Esophagus squamous epithelium (tissue), 5 donors: ENCODE results near the gene WDR33. TPM values are rescaled to one million over a fixed set of nuclear protein-coding genes. Genes with fewer than 3 reads are reported as not detected.
A peak's percentile ranks its signal among the peaks of the same experiment; 100 is the strongest.

Experiments
- DNase-seq: peaks from one replicate; lab custom pipeline; 2025; lab: John Stamatoyannopoulos, UW
- H3K27ac ChIP-seq, 4 donors: fragments of 200-600 bp; sonication (generic); one replicate each; pipeline ENCODE4 v1.5.1; 2016 to 2019; ENCODE audit warnings: mild to moderate bottlenecking in 1 of 4
- H3K27me3 ChIP-seq, 4 donors: fragments of 200-600 bp; sonication (generic); 1 replicate in 3 of 4; 2 replicates in 1 of 4; pipeline versions ENCODE4 v1.5.1 to v1.6.0; 2017 to 2021; ENCODE audit warnings: antibody characterized with exemption in 1 of 4
- H3K36me3 ChIP-seq, 3 donors: fragments of 200-600 bp; sonication (generic); one replicate each; pipeline ENCODE4 v1.5.1; 2016 to 2019
- H3K4me1 ChIP-seq, 3 donors: fragments of 200-600 bp; sonication (generic); one replicate each; pipeline ENCODE4 v1.5.1; 2017 to 2019
- H3K4me3 ChIP-seq, 4 donors: fragments of 200-600 bp; sonication (generic); 1 replicate in 3 of 4; 2 replicates in 1 of 4; pipeline ENCODE4 v1.5.1; 2016 to 2019; ENCODE audit warnings: mild to moderate bottlenecking in 2 of 4, moderate library complexity in 1 of 4
- H3K9me3 ChIP-seq, 3 donors: fragments of 200-600 bp; sonication (generic); one replicate each; pipeline ENCODE4 v1.5.1; 2016 to 2019
- POLR2A ChIP-seq, 4 donors: fragments of 450-650 bp; IDR thresholded peaks; one replicate each; pipeline ENCODE4 v1.6.1; 2017; ENCODE audit warnings: antibody characterized with exemption in 4 of 4, mild to moderate bottlenecking in 4 of 4, moderate library complexity in 3 of 4
- WGBS, 2 donors: methylation state at CpG; one replicate each; pipeline ENCODE4 v1.1.5; 2018; 5-methylcytosine and 5-hydroxymethylcytosine counted together
- intact Hi-C: fragments of 100-400 bp; cut with DNase I; formaldehyde crosslinking; loops from one replicate; pipeline ENCODE4 v1.15.0; 2022
- total RNA-seq, 4 donors: library from RNA; depleted of rRNA; stranded (reverse); fragments of >200 nt; gene quantifications; one replicate each; pipeline ENCODE4 v1.1.0, GENCODE V29; 2016
- TF ChIP-seq, protein P1 (sequence below), 6 experiments: fragments of 450-650 bp in 4 of 6; fragments of 200-600 bp in 2 of 6; sonication (generic) in 2 of 6; IDR thresholded peaks; one replicate each; pipeline ENCODE4 v1.5.1; 2016 to 2019; ENCODE audit warnings: antibody characterized with exemption in 6 of 6, mild to moderate bottlenecking in 4 of 6, moderate library complexity in 4 of 6
- donor health status: DM: yes; HTN: yes; CAD: no.

WDR33 gene
- total RNA-seq, 4 donors from 2014 or later, result 15.6 to 41.8 (median 26.0) TPM

DNA sequence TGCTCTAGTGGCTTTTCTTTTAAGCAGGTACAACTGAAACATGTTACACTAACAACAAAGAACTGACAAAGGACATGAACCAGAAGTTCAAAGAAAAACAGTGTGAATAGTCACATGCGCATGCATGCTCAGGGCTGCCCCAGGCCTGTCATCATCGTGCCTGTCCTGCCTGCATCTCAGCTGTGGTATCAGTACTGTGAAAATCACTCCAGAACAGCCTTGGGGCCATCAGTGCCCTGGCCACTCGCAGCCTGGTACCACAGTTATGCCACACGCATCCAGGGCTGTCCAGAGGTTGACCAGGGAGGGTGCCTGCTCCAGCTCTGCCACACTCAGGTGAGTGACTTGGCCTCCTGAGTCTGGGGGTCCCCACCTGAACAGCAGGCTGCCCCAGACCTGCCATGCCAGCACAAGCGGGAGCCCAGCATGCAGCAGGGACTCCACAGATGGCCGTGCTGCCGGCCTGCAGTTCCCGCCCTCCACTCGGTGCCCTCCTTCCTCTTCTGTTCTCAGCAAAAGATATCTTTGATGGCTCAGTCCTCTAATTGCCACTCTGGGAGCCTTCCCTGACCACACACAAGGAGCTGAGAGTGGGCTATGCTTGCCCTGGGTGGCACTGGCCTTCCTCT, 147.9 kb downstream of the WDR33 start:
- peaks cover 16 to 90% (median 56%) of the 10 kb centered on the region in 3 donors for H3K4me1 ChIP-seq
- H3K27me3 ChIP-seq, result peaks cover 0 to 23% (median 0%) of the 10 kb centered on the region in 4 donors
- intact Hi-C loops, result no loop called here
- H3K27ac ChIP-seq, result peak overlapping the region; percentile 38 to 85 (median 68)
- DNase-seq, result no peak
- no peaks in the 10 kb centered on the region for H3K9me3 ChIP-seq
- H3K4me3 ChIP-seq, result peak overlapping the region in 2 of 4 donors; percentile 40 to 60
- no peaks in the 10 kb centered on the region for H3K36me3 ChIP-seq
- 26 to 37% methylated on average over 6 to 8 of the region's 9 CpGs for WGBS, 2 donors
- TF ChIP-seq POLR2A (IDR thresholded peaks at IDR 0.05), result no peak
- TF ChIP-seq, protein P1, sequence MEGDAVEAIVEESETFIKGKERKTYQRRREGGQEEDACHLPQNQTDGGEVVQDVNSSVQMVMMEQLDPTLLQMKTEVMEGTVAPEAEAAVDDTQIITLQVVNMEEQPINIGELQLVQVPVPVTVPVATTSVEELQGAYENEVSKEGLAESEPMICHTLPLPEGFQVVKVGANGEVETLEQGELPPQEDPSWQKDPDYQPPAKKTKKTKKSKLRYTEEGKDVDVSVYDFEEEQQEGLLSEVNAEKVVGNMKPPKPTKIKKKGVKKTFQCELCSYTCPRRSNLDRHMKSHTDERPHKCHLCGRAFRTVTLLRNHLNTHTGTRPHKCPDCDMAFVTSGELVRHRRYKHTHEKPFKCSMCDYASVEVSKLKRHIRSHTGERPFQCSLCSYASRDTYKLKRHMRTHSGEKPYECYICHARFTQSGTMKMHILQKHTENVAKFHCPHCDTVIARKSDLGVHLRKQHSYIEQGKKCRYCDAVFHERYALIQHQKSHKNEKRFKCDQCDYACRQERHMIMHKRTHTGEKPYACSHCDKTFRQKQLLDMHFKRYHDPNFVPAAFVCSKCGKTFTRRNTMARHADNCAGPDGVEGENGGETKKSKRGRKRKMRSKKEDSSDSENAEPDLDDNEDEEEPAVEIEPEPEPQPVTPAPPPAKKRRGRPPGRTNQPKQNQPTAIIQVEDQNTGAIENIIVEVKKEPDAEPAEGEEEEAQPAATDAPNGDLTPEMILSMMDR (IDR thresholded peaks at IDR 0.05), result no peak

DNA sequence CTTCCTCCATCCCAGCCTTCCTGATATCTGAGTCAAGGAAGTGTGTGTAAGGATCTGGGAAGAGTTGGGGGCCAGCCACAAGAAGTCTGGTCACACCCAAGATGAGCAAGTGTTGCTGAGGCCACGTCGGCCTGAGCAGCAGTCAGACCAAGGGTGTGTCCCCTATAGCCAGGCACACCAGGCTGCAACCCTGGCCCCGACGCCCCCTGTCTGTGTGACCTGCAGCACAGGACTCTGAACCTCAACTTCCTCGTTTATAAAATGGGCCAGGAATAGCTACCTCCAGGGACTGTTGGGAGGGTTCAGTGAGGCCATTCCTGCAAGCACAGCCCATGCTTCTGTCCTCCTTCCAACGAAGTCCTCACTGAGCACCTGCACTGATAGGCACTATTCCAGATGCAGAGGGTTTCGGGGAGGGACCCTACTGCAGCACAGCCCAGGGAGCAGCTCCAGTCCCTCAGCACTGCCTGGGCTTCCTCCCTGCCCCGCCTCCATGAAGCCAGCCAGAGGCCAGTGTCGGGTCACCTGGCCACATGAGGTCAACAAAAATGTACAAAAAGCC, 148.9 kb downstream of the WDR33 start:
- intact Hi-C loops, result no loop called here
- Histone ChIP-seq H3K36me3 (peaks cover 0 to 4% (median 0%) of the 10 kb centered on the region in 3 donors), H3K4me1 (peaks cover 16 to 99% (median 65%) of the 10 kb centered on the region in 3 donors), H3K4me3 (no peak overlapping the region), H3K9me3 (no peaks in the 10 kb centered on the region), H3K27ac (peak overlapping the region; percentile 29 to 82 (median 68)), H3K27me3 (peaks cover 0 to 23% (median 0%) of the 10 kb centered on the region in 4 donors)
- 41% methylated on average over 5 of the region's 9 CpGs; no CpG with 5 or more reads in 1 of the 2 donors for WGBS, 2 donors
- DNase-seq, result no peak
- TF ChIP-seq, protein P1 (IDR thresholded peaks at IDR 0.05), result no peak
- no peak for TF ChIP-seq POLR2A (IDR thresholded peaks at IDR 0.05)

DNA sequence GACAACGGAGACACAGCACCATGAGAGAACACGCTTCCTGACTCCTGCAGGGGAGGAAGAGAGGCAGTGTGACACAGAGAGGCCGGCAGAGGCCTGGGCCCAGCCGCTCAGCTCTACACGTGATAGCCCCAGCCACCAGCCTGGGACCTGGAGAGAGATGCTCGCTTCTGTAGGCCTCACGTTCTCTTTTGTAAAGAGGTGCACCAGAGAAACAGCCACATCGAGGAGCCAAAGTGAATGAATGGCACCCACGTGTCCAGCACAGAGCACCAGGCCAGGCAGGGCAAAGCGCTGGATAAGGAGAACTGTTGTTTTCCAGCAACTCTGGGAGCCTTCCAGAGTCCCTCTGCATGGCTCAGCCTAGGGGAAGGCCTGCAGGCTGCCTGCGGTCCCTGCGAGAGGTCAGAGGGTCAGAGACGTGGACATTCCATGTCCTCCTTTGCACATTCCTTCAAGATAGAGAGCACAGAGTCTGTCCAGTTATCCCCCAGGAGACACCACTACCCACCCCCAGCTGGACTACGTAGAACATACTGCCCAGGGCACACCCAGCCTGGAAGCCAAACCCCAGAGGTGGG, 149.8 kb downstream of the WDR33 start:
- 70 to 71% methylated on average over 5 to 7 of the region's 14 CpGs for WGBS, 2 donors
- peaks cover 0 to 9% (median 0%) of the 10 kb centered on the region in 3 donors for H3K36me3 ChIP-seq
- peaks cover 0 to 23% (median 0%) of the 10 kb centered on the region in 4 donors for H3K27me3 ChIP-seq
- intact Hi-C loops, result no loop called here
- TF ChIP-seq, protein P1 (IDR thresholded peaks at IDR 0.05), result no peak
- no peak for TF ChIP-seq POLR2A (IDR thresholded peaks at IDR 0.05)
- DNase-seq, result no peak
- H3K27ac ChIP-seq, result peak overlapping the region; percentile 29 to 82 (median 68)
- peaks cover 16 to 98% (median 68%) of the 10 kb centered on the region in 3 donors for H3K4me1 ChIP-seq
- H3K9me3 ChIP-seq, result no peaks in the 10 kb centered on the region
- H3K4me3 ChIP-seq, result no peak overlapping the region

DNA sequence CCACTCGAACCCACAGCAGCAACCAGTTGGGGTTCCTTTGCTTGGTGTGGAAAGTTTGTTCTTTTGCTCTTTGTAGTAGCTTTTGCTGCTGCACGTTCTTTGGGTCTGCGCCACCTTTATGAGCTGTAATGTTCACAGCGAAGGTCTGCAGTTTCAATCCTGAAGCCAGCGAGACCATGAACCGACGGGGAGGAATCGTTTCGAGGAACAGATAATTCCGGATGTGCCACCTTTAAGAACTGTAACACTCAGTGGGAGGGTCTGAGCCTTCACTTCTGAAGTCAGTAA, 150.7 kb downstream of the WDR33 start:
- Histone ChIP-seq H3K27me3 (peaks cover 0 to 23% (median 0%) of the 10 kb centered on the region in 4 donors), H3K36me3 (peaks cover 0 to 11% (median 0%) of the 10 kb centered on the region in 3 donors), H3K4me1 (peaks cover 16 to 98% (median 70%) of the 10 kb centered on the region in 3 donors), H3K4me3 (no peak overlapping the region), H3K9me3 (no peaks in the 10 kb centered on the region), H3K27ac (peak overlapping the region in 3 of 4 donors; percentile 60 to 82 (median 78))
- TF ChIP-seq POLR2A (IDR thresholded peaks at IDR 0.05), result no peak
- TF ChIP-seq, protein P1 (IDR thresholded peaks at IDR 0.05), result no peak
- 82 to 84% methylated on average over 10 of the region's 10 CpGs for WGBS, 2 donors
- intact Hi-C loops, result no loop called here
- no peak for DNase-seq
